Hematopoietic multipotent progenitor cell (in vitro differentiated cells): ENCODE measurements around the gene F12. TPM values are rescaled to one million over a fixed set of nuclear protein-coding genes. Genes with fewer than 3 reads are reported as not detected.
"Not testable (repeated sequence)": the region's sequence is repeated elsewhere in the genome, so short reads cannot be mapped to it uniquely, and the experiment has no call there.

Source experiments
- DNase-seq, 3 donors: peaks; one replicate each; pipeline ENCODE4 v3.0.0-alpha.2; 2011 to 2015; ENCODE audit warnings: low read depth in 2 of 3, low spot score in 2 of 3
- total RNA-seq: library from RNA; depleted of rRNA; stranded (reverse); fragments of >200 nt; gene quantifications from one replicate; pipeline ENCODE4 v1.2.3, GENCODE V29; 2012

The F12 gene
- total RNA-seq, 1 donor = 3.2 TPM

DNA sequence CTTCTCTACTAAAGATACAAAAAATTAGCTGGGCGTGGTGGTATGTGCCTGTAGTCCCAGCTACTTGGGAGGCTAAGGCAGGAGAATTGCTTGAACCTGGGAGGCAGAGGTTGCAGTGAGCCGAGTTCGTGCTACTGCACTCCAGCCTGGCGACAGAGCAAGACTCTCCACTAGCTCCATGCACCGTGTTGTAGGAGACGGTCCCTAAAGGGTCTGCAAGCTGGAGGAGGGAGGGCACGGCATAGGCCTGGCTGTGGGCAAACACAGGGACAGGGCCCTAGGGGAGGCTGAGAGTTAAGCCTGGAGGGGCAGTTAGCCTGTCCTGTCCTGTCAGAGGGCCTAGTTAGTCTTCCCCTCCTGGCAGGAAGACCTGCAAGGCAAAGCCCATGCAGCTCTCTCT, 48.6 kb downstream of the F12 start:
- not testable (repeated sequence) for DNase-seq

- DNase-seq = no peak
Observed at GRCh38 chr5:177359860-177360259, 49.5 kb downstream of the F12 start.

DNA sequence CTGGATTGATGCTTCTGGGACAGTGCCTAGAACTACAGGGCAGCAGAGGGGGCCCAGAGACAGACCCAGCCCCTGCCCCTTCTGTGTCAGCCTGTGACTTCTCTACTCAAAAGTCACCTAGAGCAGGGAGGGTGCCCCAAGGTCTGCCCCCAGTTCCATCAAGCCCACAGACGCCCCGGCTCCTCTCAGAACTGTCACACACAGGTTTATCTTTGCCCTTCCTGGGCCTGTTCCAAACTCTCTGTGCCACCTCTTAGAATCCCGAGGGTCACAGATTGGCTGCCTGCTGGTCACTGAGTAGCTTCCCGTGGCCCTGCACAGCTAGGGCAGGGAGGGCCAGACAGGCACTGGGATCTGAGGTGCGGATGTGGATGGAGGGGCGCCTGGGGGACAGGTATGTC, 49.9 kb downstream of the F12 start:
- no peak for DNase-seq

GRCh38 chr5:177358370-177358819, 51.0 kb downstream of the F12 start:
- no peak for DNase-seq

DNA sequence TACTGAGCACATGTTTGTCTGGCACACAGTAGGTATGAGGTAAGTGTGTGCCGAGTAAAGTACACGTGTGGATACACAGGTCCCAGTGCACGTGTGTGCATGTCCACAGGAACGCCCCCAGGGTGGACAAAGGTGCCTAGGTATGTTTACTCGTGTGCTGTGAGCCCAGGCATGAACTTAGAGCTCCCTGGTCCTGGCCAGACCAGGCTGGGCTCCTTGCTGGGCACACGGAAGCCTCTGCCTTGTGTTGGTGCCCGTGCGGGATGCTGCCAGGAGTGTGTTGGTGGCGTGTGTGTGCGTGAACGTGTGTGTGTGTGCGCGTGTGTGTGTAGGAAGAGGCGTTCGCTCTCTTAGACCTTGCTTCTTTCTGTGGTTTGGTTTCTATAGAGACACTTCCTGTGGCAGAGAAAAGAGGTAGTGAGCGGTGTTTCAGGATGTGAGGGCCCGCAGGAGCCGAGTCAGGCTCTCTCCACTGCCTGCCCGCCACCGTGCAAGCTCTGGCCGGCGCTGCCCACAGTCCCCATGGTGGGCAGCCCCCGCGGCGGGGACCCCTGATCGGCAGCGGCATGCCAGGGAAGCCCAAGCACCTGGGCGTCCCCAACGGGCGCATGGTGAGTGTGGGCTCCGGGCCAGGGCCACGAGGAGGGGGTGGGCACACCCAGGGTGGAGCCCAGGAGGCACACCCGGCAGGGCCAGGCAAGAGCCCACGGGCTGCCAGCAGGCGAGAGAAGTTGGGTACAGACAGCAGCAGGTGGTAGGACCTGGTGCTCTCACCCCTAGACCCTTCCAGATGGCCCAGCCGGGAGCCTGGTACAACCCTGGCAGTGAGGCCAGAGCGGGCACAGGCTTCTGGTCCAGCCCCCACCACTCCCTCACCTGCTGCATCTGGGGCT, 51.7 kb downstream of the F12 start, which contains the start of gene RGS14:
TSS of gene RGS14 (plus strand) at position 466 of the 893 bp plus-strand sequence. CDS start at position 567, 101 bp downstream.
- peak; percentile 65 to 93 (median 91) for DNase-seq

DNA sequence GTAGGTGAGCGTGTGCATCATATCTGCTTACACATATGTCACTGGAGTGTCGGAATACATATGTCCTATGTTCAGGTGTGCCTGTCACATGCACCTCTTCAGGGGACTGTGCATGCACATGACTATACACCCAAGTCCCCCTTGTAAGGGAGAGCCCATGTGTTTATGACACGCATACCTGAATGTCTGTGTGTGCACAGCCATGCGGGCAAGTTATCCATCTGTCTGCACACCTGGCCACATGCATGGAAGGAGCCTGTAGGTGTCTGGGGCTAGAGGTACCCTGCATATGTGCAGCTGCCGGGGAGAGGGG, 52.3 kb downstream of the F12 start:
- no peak for DNase-seq

GRCh38 chr5:177356746-177357145, 52.6 kb downstream of the F12 start:
- no peak for DNase-seq

DNA sequence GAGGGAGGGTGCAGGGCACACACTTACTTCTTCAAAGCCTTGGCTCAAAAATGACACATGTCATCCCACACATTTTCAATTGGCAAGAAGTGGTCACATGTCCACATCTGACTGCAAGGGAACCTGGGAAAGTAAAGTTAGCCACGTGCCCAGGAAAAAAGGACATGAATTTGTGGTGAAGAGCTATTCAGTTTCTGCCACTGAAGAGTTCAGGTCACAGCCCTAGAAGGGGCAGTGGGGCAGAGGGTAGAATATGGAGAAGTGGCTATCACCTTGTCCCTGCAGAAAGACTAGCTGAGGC, 53.5 kb downstream of the F12 start:
- no peak for DNase-seq

DNA sequence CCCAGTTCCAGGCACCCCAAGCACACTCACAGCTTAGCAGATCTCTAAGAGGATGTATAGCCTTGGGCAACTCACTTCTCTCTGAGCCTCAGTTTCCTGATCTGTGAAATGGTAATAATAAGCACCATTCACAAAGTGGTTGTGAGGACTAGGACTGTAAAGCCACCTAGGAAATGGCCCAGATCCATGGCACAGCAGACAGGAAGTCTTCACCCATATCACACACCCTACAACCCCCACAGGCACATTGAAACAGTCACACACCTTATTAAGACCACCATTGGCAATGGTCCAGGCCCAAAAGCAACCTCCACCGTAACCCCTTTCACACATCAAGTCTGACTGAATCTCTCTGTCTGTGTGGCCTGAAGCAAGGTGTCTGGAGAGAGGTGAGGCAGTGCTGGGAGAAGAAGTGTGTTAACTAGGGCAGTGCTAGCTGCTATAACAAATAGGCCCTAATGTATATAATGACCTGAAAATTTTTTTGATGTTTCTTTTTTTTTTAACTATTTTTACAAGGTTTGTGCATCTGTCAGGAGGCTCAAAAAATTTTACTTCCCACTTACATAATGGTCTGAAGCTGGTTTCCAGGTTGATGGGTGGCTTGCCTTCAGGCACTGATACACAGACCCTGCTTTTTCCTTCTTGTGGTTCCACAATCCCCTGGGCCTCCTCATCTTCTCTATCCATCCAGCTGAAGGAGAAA, 54.0 kb downstream of the F12 start:
- no peak for DNase-seq

DNA sequence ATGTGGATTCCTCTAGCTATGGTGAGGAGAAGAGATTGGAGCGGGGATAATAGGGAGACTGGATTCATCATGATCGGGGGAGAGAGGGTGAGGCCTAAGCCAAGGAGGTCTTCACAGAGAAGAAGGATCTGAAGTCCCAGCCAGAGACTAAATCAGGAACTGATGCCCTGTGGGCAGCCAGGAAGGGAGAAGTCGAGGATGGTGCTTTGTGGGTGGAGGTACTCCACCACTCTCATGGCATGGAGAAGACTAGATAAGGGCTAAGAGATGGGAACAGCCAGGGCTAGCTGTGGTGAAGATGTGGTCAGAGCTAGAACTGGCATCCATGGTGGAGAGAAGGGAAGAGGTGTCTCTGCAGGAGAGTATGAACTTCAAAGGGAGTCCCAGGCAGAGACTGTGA, 54.7 kb downstream of the F12 start:
- no peak for DNase-seq

DNA sequence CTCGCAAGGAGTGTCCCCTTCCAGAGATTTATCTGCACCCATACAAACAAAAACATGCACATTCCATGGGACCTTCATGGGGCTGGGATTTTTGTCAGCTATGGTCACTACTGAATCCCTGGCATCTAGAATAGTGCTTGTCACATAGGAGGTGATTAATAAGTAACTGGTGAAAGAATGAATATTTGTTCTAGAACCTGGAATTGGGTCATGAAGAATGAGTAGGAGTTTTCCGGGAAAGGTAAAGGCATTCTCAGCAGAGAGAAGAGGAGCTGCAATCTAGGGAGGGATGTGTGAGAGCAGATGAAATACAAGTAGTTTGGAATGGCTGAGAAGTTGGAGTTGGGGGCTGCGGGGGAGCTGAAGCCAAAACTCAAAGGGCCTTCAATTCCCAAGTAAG, 55.1 kb downstream of the F12 start:
- no peak for DNase-seq

- DNase-seq = no peak
Observed at GRCh38 chr5:177353093-177353492, 56.3 kb downstream of the F12 start.

Other genes starting within 250 kb of the F12 start
- gene RAB24, start 105.8 kb downstream of the F12 start, total RNA-seq = 32.6 TPM
- 105 TPM for gene PRELID1, start 105.8 kb downstream of the F12 start, total RNA-seq
- gene MXD3, start 97.7 kb downstream of the F12 start, total RNA-seq = 11.0 TPM
- gene LMAN2, start 57.9 kb downstream of the F12 start, total RNA-seq = 423 TPM
- gene RGS14, start 51.6 kb downstream of the F12 start, total RNA-seq = 46.0 TPM
- under 0.01 TPM for gene SLC34A1, start 25.1 kb downstream of the F12 start, total RNA-seq
- not detected for gene PFN3, start 8.9 kb downstream of the F12 start, total RNA-seq
- 98.0 TPM for gene GRK6, start 17.1 kb upstream of the F12 start, total RNA-seq
- 30.7 TPM for gene PRR7, start 37.2 kb upstream of the F12 start, total RNA-seq
- gene DBN1, start 64.1 kb upstream of the F12 start, total RNA-seq = 28.5 TPM
- 21.3 TPM for gene PDLIM7, start 88.0 kb upstream of the F12 start, total RNA-seq
- 57.1 TPM for gene DOK3, start 100.3 kb upstream of the F12 start, total RNA-seq
- gene DDX41, start 107.4 kb upstream of the F12 start, total RNA-seq = 166 TPM
- 35.5 TPM for gene FAM193B, start 145.0 kb upstream of the F12 start, total RNA-seq
- gene TMED9, start 182.6 kb upstream of the F12 start, total RNA-seq = 67.9 TPM
- gene B4GALT7, start 190.6 kb upstream of the F12 start, total RNA-seq = 38.0 TPM